NK-92 (cell line): Measurements from ENCODE around the gene NFATC1.

ENCODE experiments used
- DNase-seq: peaks from one replicate; lab custom pipeline; 2025; ENCODE audit not compliant: unreplicated experiment; lab: John Stamatoyannopoulos, UW

NFATC1 gene

GRCh38 chr18:79519751-79520477 lies 124.2 kb downstream of the NFATC1 start:
- no peak for DNase-seq

GRCh38 chr18:79520478-79521390 lies 125.0 kb downstream of the NFATC1 start:
- DNase-seq: no peak

- no peak for DNase-seq
Observed at GRCh38 chr18:79521416-79522205, 125.9 kb downstream of the NFATC1 start.

GRCh38 chr18:79522451-79523205 lies 126.9 kb downstream of the NFATC1 start:
- no peak for DNase-seq

GRCh38 chr18:79523206-79523735 lies 127.5 kb downstream of the NFATC1 start:
- no peak for DNase-seq

- DNase-seq: no peak
Observed at GRCh38 chr18:79523736-79524180, 128.0 kb downstream of the NFATC1 start.

- no peak for DNase-seq
Observed at GRCh38 chr18:79524181-79525078, 128.7 kb downstream of the NFATC1 start.

- DNase-seq: no peak
Observed at GRCh38 chr18:79525556-79526467, 130.1 kb downstream of the NFATC1 start.

- DNase-seq: no peak
Observed at GRCh38 chr18:79526468-79527460, 131.0 kb downstream of the NFATC1 start.

GRCh38 chr18:79527656-79528315 lies 132.1 kb downstream of the NFATC1 start:
- no peak for DNase-seq

GRCh38 chr18:79528316-79528695 lies 132.6 kb downstream of the NFATC1 start:
- no peak for DNase-seq

- no peak for DNase-seq
Observed at GRCh38 chr18:79528846-79529245, 133.1 kb downstream of the NFATC1 start.

- DNase-seq: no peak
Observed at GRCh38 chr18:79529296-79529695, 133.6 kb downstream of the NFATC1 start.

GRCh38 chr18:79529991-79530390 lies 134.3 kb downstream of the NFATC1 start:
- DNase-seq: no peak

- DNase-seq: no peak
Observed at GRCh38 chr18:79530821-79531220, 135.1 kb downstream of the NFATC1 start.

- no peak for DNase-seq
Observed at GRCh38 chr18:79531386-79531785, 135.7 kb downstream of the NFATC1 start.

GRCh38 chr18:79531926-79532312 lies 136.2 kb downstream of the NFATC1 start:
- DNase-seq: no peak
